HG03520 (cell line): ENCODE results near the gene U2AF1.
"Not testable (repeated sequence)": the region's sequence is repeated elsewhere in the genome, so short reads cannot be mapped to it uniquely, and the experiment has no call there.

Source experiments
- ATAC-seq: cut with Tn5 transposase; IDR thresholded peaks from one replicate; pipeline ENCODE4 v1.9.1; 2021; ENCODE audit warnings: mild to moderate bottlenecking, moderate library complexity; ENCODE audit not compliant: unreplicated experiment

U2AF1 gene

GRCh38 chr21:43082587-43083300 is 24.6 kb downstream of the U2AF1 start:
- not testable (repeated sequence) for ATAC-seq

GRCh38 chr21:43076643-43077042 is 30.7 kb downstream of the U2AF1 start:
- not testable (repeated sequence) for ATAC-seq

- not testable (repeated sequence) for ATAC-seq
These were observed 31.2 kb downstream of the U2AF1 start for GRCh38 chr21:43076023-43076637.

GRCh38 chr21:43075170-43076022 is 32.0 kb downstream of the U2AF1 start, which contains the start of gene CBS:
Gene CBS, minus strand, starts transcription at chr21:43075835. Its CDS starts 3,642 bp downstream, at chr21:43072193.
- not testable (repeated sequence) for ATAC-seq

GRCh38 chr21:43074401-43075169 is 32.8 kb downstream of the U2AF1 start:
- ATAC-seq, result not testable (repeated sequence)

GRCh38 chr21:43072742-43073141 is 34.6 kb downstream of the U2AF1 start:
- not testable (repeated sequence) for ATAC-seq

GRCh38 chr21:43069682-43070081 is 37.7 kb downstream of the U2AF1 start:
- ATAC-seq, result not testable (repeated sequence)

GRCh38 chr21:43068065-43068464 is 39.3 kb downstream of the U2AF1 start:
- not testable (repeated sequence) for ATAC-seq

- not testable (repeated sequence) for ATAC-seq
These were observed 40.7 kb downstream of the U2AF1 start for GRCh38 chr21:43066690-43067089.

- ATAC-seq, result not testable (repeated sequence)
These were observed 41.4 kb downstream of the U2AF1 start for GRCh38 chr21:43065991-43066390.

- not testable (repeated sequence) for ATAC-seq
These were observed 43.0 kb downstream of the U2AF1 start for GRCh38 chr21:43064265-43064917.

- ATAC-seq, result not testable (repeated sequence)
These were observed 44.3 kb downstream of the U2AF1 start for GRCh38 chr21:43062955-43063664.

GRCh38 chr21:43053112-43053511 is 54.3 kb downstream of the U2AF1 start:
- ATAC-seq, result not testable (repeated sequence)

- not testable (repeated sequence) for ATAC-seq
These were observed 61.2 kb downstream of the U2AF1 start for GRCh38 chr21:43045876-43046821.

GRCh38 chr21:43045165-43045875 is 62.0 kb downstream of the U2AF1 start:
- ATAC-seq, result not testable (repeated sequence)

GRCh38 chr21:43044547-43044946 is 62.8 kb downstream of the U2AF1 start:
- not testable (repeated sequence) for ATAC-seq

GRCh38 chr21:43043291-43043690 is 64.1 kb downstream of the U2AF1 start:
- not testable (repeated sequence) for ATAC-seq
